ENCODE data around the gene TGM3. TPM values are rescaled to one million over a fixed set of nuclear protein-coding genes. Genes with fewer than 3 reads are reported as not detected.

Gene TGM3
- total RNA-seq, 1 experiment from 2014 or later = not detected

- intact Hi-C loops (cut with micrococcal nuclease; ENCODE audit: unreplicated experiment) = no loop called here
- CTCF ChIA-PET = interaction anchor here (0.5 kb wide), 1 partner anchor 376 kb away, joined by 4 read pairs; no protein-coding TSS in a partner anchor
- BruUV-seq (replicated peaks) = no TSS peak
These were observed 72.8 kb downstream of the TGM3 start for GRCh38 chr20:2368621-2369020.

GRCh38 chr20:2373098-2373497, 77.3 kb downstream of the TGM3 start:
- no peaks in the 10 kb centered on the region for H3K27me3 ChIP-seq (ENCODE audit: insufficient read depth, low read depth)
- no peak overlapping the region for H3K27ac ChIP-seq
- DNase-seq = no peak
- H2AFZ ChIP-seq = no peak overlapping the region
- no peaks in the 10 kb centered on the region for H3K4me1 ChIP-seq (replicated peaks; ENCODE audit: insufficient read depth)
- ChIA-PET CTCF (interaction anchor here (0.5 kb wide), 1 partner anchor 571 kb away, joined by 3 read pairs; no protein-coding TSS in a partner anchor), POLR2A (ENCODE audit: unreplicated experiment) (no interaction called here)
- intact Hi-C loops (cut with micrococcal nuclease; ENCODE audit: unreplicated experiment) = no loop called here
- no peaks in the 10 kb centered on the region for H4K20me1 ChIP-seq (ENCODE audit: insufficient read depth)
- BruUV-seq (replicated peaks) = no TSS peak
- H3K4me3 ChIP-seq = no peak overlapping the region
- TF ChIP-seq CTCF (conservative IDR thresholded peaks at IDR 0.05) = no peak
- TF ChIP-seq EZH2 (IDR thresholded peaks at IDR 0.05; ENCODE audit: low read depth) = no peak
- no peaks in the 10 kb centered on the region for H3K36me3 ChIP-seq (ENCODE audit: low read depth)
- no peaks in the 10 kb centered on the region for H3K9me2 ChIP-seq (ENCODE audit: insufficient read depth)
- H3K79me2 ChIP-seq (ENCODE audit: low read depth) = no peaks in the 10 kb centered on the region
- no peak overlapping the region for H3K4me2 ChIP-seq
- peaks cover 3% of the 10 kb centered on the region; the same call in 1 of the 2 replicates for H3K9me3 ChIP-seq (ENCODE audit: insufficient read depth, low read depth)
- H3F3A ChIP-seq (ENCODE audit: insufficient read depth, low read depth) = no peaks in the 10 kb centered on the region

More at GRCh38 chr20:2368621-2369020, 72.8 kb downstream of the TGM3 start:
- no peaks in the 10 kb centered on the region for H3K79me2 ChIP-seq (ENCODE audit: low read depth)
- no peaks in the 10 kb centered on the region for H3K9me2 ChIP-seq (ENCODE audit: insufficient read depth)
- no peaks in the 10 kb centered on the region for H4K20me1 ChIP-seq (ENCODE audit: insufficient read depth)
- H2AFZ ChIP-seq = no peak overlapping the region
- H3K27ac ChIP-seq = no peak overlapping the region
- H3K4me1 ChIP-seq (replicated peaks; ENCODE audit: insufficient read depth) = peaks cover 11% of the 10 kb centered on the region
- no peak for DNase-seq
- H3K4me3 ChIP-seq = no peak overlapping the region
- no peaks in the 10 kb centered on the region for H3K27me3 ChIP-seq (ENCODE audit: insufficient read depth, low read depth)
- TF ChIP-seq CTCF (conservative IDR thresholded peaks at IDR 0.05) = no peak
- TF ChIP-seq EZH2 (IDR thresholded peaks at IDR 0.05; ENCODE audit: low read depth) = no peak
- POLR2A ChIA-PET (ENCODE audit: unreplicated experiment) = no interaction called here
- peaks cover 5% of the 10 kb centered on the region; the same call in 1 of the 2 replicates for H3F3A ChIP-seq (ENCODE audit: insufficient read depth, low read depth)
- H3K4me2 ChIP-seq = no peak overlapping the region
- H3K36me3 ChIP-seq (ENCODE audit: low read depth) = no peaks in the 10 kb centered on the region
- H3K9me3 ChIP-seq (ENCODE audit: insufficient read depth, low read depth) = peaks cover 3% of the 10 kb centered on the region; the same call in 1 of the 2 replicates

- BruUV-seq (replicated peaks) = no TSS peak
- H2AFZ ChIP-seq = no peak overlapping the region
- no peaks in the 10 kb centered on the region for H4K20me1 ChIP-seq (ENCODE audit: insufficient read depth)
- intact Hi-C loops (cut with micrococcal nuclease; ENCODE audit: unreplicated experiment) = no loop called here
- no peaks in the 10 kb centered on the region for H3K27me3 ChIP-seq (ENCODE audit: insufficient read depth, low read depth)
- no peak overlapping the region for H3K4me2 ChIP-seq
- H3K79me2 ChIP-seq (ENCODE audit: low read depth) = no peaks in the 10 kb centered on the region
- no peaks in the 10 kb centered on the region for H3K9me3 ChIP-seq (ENCODE audit: insufficient read depth, low read depth)
- ChIA-PET CTCF (no interaction called here), POLR2A (ENCODE audit: unreplicated experiment) (no interaction called here)
- H3K4me3 ChIP-seq = no peak overlapping the region
- no peak for TF ChIP-seq EZH2 (IDR thresholded peaks at IDR 0.05; ENCODE audit: low read depth)
- no peak for TF ChIP-seq CTCF (conservative IDR thresholded peaks at IDR 0.05)
- H3K9me2 ChIP-seq (ENCODE audit: insufficient read depth) = no peaks in the 10 kb centered on the region
- no peak for DNase-seq
- no peaks in the 10 kb centered on the region for H3K4me1 ChIP-seq (replicated peaks; ENCODE audit: insufficient read depth)
- H3K27ac ChIP-seq = no peak overlapping the region
- no peaks in the 10 kb centered on the region for H3F3A ChIP-seq (ENCODE audit: insufficient read depth, low read depth)
- H3K36me3 ChIP-seq (ENCODE audit: low read depth) = no peaks in the 10 kb centered on the region
These were observed 78.7 kb downstream of the TGM3 start for GRCh38 chr20:2374346-2375125.
